Measurements from ENCODE around the gene ERBB4.

- TF ChIP-seq CTCF (IDR thresholded peaks at IDR 0.05) (no peak), POLR2A (IDR thresholded peaks at IDR 0.05) (no peak)
Measured at GRCh38 chr2:211963969-211964368, 574.6 kb downstream of the ERBB4 start.
